Activated CD4-positive, alpha-beta T cell treated with anti-CD3 and anti-CD28 coated beads, Interleukin-2, amount 50 U/mL, for 48 hours (primary cell): ENCODE data around the gene CPNE6.

ENCODE experiments used
- DNase-seq, 2 experiments: peaks; one replicate each; pipeline ENCODE4 v3.0.0-alpha.2; 2020

The CPNE6 gene

DNA sequence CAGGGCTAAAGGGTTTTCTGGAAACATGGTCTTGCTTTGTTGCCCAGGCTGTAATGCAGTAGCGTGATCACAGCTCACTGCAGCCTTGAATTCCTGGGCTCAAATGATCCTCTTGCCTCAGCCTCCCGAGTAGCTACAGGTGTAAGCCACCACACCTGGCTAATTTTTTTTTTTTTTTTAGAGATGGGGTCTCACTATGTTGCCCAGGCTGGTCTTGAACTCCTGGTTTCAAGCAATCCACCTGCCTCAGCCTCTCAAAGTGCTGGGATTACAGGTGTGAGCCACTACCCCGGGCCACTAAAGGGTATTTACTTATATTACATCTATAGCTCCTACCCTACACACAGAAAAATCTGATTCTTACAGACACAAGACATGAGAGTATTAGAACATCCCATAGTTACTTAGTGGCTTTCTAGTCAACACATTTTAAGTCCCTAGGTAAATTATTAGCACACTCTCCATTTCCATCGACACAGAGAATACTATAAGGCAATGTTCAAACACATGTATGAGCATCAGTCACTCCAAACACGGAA, 37.0 kb downstream of the CPNE6 start:
- no peak for DNase-seq

DNA sequence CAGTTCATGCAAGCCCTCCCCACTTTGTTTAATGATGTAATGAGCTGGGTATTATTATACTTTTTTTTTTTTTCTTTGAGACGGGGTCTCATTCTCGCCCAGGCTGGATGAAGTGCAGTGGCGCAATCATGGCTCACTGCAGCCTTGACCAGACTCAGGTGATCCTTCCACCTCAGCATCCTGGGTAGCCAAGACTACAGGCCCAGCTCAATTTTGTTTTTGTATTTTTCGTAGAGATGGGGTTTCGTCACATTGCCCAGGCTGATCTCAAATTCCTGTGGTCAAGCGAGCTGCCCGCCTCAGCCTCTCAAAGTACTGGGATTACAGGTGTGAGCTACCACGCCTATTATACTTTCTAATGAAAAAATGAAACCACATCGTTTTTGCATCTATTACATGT, 38.7 kb downstream of the CPNE6 start:
- no peak for DNase-seq

DNA sequence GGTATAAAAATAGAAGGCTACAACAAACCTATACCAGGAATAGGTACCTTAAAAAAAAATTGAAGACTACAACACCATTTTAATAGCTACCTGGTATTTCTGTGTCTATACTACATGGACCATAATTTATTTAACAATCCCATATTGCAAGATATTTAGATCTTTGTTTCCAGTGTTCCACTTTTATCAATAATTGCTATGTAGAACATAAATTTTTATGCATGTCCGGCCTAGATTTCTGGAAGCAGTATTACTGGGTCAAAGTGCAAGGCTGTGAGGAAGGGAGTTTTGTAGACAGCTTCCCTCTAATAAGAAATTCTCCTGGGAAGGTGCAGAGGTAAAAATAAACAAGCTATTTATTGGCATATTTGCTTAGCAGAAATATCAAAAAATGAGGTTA, 39.2 kb downstream of the CPNE6 start:
- DNase-seq: no peak

DNA sequence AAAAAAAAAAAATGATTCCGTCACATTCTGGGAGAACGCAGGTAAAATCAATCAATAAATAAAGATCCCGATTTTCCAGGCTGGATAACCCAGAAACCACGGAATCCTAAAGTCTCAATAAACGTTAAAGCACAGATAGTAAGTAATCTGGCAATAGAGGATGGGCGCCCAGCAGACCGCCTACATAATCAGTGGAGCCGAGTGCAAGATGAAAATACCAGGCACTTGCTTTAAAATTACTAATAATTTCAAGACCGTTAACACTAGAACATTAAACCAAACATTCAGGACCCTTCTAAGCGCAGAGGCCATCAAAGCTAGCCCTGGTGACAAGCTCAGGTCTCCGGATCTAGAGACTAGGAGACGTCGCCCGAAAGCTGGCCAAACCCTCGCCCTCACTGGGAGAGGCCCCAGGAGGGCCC, 42.0 kb downstream of the CPNE6 start:
- DNase-seq: no peak

DNA sequence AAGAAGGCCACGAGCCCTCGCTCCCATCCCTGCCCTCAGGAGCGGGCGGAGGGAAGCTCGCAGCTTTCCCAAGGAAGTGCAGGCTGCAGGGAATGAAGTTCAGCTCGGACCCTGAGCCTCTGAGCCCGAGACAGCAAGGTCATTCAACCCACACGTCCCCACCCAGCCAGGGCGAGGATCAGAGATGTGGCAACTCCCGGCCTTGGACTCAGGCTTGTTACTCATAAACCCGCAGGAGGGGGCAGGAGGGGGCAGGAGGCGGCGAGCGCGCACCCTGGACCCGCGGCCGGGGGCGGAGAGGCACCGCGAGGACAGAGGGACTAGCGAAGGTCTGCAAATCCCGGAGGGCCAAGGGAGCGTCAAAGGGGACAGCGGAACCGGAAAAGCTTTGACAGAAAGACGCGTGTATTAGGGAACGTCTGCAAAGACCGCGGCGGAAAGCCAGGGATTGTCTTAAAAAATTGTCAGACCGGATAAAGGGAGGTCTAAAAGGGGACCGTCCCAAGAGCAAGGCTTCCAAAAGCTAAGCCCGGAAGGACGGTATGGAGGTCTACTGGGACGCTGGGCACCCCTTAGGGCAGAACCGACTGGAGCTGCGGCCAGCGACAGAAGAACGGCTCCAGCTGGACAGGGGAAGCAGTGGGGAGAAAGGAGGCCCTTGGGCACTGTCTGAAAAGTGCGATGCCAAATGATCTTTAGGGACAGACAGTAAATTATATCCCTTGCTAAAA, 42.6 kb downstream of the CPNE6 start:
- DNase-seq: peak; percentile 80 to 87

DNA sequence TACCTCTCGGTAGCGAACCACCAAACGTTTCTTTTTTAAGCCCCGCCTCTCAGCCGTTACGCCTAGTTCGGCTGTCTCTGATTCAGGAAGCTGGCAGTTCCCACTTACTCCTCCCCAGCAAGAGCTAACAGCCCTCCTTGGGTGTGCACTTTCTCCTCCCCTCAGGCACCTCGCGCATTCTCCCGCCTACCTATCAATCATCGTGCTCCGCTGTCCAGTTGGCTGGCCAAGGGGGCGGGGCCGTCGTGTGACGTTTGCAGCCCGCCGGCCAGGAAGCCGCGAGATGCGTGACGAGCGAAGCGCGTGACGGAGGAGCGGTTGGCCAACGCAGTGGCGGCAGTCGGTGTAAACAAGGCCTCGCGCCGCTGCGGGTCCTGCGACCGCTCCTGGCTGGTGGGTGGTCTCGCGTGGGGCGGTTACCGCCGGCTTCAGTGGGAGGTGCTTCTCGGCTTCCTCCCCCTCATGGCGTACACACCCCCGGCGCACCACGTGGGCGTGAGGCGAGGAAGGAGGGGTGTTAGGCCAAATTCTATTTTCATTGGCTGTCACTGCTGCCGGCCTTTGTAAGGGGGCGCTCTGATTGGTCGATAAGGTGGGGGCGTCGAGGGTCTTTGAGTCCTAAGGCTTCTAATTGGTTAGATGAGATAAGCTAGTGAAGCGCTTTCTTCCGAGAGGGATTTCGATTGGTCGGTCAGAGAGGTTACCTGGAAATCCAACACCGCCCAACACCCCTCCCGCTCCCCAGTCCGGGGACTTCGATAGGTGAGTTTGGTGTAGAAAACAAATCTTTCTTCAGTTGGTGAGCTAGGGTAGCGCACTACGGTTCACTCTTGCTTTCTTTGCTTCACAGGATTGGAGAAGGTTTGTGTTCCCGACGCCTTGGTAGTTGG, 43.4 kb downstream of the CPNE6 start, which contains the start of the genes DCAF11 and NRL:
Gene DCAF11 (plus strand): TSS at position 246 of the 890 bp plus-strand sequence. CDS start 818 bp downstream, outside the sequence.
Gene NRL (minus strand): TSS at position 418 of the 890 bp plus-strand sequence. CDS start 32,101 bp downstream, outside the sequence.
- DNase-seq: peak; percentile 98

DNA sequence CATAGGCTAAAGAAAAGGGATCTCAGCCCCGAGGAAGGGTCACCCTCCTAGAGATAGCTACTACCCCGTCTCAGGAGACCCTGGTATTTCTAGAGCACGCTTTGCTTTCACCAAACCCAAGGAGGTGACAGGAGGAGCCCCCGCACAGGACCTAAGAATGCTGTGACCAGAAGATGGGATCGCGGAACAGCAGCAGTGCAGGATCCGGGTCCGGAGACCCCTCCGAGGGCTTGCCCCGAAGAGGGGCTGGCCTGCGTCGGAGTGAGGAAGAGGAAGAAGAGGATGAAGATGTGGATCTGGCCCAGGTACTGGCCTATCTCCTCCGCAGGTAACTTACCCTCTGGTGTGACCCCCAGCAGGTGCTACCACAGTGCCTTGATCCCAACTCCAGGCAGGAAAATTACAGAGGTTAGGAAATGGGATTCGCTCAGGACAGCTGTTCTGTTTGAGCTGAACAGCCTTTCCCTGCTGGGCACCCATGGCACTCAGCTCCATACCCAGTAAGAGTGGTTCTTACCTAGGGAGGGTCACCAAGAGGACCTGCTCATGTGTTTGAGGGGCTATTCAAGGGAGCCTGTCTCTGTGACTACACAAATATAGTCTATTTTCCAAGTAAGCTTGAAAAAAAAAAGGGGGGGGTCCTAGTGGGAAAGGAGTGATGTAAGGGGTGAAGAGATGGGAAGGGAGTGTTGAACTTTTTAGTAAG, 44.2 kb downstream of the CPNE6 start:
- DNase-seq: no peak

DNA sequence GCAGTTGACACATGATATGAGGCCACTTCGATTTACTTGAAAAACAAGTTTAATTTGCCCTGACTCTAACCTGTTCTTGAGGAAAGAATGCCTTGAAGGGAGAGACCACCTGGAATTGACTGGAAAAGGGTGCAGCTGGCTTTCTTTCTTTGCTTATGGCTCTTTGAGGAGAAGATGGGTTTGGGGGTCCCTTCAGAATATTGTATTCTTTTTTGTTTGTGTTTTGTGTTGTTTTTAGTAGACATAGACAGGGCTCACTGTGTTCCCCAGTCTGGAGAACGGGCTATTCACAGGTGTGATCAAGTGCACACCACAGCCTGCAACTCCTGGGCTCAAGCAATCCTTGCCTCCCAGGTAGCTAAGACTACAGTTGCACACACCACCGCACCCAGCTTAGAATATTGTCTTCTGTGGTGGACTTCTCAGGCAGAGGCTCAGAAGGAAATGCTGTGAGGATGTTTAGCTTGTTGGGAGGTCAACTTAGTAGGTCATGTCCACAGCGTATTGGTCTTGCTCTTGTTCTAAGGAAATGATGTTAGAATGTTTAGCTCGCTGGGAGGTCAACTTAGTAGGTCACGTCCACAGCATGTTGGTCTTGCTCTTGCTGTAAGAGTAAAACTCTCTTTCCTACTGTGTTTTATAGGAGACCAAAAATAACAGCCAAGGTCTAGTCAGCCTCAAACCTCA, 44.9 kb downstream of the CPNE6 start:
- DNase-seq: no peak

DNA sequence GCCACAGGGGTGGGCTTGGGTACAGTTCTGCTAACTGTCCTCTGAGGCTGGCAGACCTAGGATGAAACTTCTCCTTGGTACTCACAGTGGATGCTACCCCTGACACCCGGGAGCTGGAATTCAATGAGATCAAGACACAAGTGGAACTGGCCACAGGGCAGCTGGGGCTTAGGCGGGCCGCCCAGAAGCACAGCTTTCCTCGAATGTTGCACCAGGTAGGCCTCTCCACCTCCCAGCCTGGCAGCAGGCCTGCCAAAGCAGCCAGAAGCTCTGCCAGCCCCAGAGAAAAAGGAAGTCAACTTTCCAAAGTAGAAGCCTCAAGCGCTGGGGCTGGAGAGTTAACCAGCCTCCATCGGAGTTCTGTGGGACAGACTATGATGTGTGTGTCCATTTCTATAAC, 45.8 kb downstream of the CPNE6 start:
- no peak for DNase-seq

DNA sequence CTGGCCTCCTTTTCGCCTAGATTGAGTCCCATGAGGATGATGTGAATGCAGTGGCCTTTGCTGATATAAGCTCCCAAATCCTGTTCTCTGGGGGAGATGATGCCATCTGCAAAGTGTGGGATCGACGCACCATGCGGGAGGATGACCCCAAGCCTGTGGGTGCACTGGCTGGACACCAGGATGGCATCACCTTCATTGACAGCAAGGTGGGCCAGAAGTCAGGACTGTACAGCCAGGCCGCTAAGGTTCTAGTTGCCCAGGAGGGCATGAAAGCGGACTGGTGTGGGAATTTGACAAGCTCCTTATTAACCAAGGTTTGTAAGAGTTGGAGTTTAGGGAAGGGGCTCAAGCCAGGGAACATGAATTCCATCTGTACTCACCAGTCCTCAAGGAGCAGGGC, 48.3 kb downstream of the CPNE6 start:
- DNase-seq: no peak

DNA sequence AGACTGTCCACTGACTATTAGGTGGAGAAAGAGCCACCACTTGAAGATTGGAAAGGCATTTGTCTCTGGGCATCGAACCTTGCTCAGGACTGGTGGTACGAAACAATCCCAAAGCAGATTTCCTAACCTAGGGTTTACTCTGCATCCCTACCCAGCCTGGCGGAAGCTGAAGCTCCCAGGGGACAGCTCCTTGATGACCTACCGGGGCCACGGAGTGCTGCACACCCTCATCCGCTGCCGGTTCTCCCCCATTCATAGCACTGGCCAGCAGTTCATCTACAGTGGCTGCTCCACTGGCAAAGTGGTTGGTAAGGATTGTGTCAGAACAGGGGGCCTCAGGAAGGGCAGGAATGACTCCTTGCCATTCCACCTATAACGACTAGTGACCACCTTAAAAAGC, 49.8 kb downstream of the CPNE6 start:
- DNase-seq: no peak

DNA sequence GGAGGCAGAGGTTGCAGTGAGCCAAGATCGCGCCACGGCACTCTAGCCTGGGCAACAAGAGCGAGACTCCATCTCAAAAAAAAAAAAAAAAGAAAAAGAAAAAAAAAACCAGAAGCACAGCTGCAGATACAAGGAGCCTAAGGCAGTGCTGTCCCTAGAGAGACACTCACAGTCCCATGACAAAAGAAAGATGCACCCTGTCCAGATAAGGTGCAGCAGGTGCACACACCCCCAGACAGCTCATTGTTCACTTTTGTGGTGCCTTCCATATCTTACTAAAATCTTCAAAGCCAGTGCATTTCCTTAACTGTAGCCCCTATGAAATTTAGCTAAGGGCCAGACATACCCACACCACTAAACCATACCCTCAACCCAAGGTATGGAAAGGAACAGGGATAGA, 51.1 kb downstream of the CPNE6 start:
- no peak for DNase-seq

DNA sequence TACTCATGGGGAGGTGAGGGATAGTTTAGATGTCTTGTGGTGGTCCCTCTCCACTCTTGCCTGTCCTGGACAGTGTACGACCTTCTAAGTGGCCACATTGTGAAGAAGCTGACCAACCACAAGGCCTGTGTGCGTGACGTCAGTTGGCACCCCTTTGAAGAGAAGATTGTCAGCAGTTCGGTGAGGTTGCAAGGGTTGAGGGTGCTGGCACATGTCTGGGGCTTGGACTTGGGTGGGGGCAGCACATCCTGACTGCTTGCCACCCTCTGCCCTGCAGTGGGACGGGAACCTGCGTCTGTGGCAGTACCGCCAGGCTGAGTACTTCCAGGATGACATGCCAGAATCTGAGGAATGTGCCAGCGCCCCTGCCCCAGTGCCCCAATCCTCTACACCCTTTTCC, 51.5 kb downstream of the CPNE6 start:
- DNase-seq: no peak

DNA sequence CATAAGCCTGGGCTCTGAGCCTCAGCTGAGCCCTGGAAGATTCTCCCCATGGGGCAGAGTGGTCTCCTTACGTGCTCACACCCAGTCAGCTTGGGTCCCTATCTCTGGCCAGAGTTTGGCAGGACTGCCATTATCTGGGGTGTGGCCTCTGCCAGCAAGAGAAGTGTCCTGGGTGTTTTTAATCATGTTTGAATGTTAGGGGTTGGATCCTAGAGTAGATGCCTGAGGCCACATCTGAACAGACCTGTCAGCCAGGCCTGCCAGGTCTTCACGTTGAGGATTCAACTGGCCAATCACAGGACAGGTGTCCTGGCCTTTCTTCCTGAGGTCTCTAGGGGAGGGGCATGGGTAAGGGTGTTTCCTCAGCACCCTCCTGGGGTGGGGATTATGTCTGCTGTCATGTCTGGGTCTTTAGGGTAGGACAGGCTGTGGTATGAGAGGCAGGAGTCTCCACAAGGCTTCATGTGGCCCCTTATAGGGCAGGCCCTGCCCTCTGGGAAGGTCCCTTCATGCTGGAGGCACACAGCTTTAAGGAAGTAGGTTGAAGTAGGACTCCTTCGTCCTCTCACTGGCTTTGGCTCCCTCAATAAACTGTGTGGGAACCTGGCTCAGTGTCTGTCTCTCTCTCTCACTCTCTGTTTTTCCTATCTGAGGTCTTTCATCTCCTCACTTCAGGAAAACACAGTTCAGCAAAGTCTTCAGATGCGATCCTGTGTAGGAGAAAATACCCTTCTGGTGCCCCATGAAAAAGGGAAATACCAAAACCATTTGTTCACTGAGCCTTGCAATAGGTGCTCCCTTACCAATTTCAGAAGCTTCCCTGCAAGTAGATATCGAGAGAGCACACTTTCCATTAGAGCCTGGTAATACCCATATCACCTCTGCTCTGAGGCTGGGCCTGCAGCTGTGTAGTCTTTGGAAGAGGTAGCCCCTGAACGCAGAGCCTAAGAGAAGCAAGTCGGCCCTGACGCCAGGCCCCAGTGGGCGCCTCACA, 52.4 kb downstream of the CPNE6 start:
- no peak for DNase-seq

DNA sequence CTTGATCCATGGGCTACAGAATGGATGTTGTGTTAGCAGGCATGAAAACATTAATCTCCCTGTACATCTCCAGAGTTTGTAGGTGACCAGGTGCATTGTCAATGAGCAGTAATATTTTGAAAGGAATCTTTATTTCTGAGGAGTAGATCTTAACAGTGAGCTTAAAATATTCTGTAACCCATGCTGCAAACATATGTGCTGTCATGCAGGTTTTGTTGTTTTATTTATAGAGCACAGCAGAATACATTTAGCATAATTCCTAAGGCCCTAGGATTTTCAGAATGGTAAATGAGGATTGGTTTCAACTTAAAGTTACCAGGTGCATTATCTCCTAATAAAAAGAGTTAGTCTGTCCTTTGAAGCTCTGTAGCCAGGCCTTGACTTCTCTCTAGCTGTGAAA, 55.6 kb downstream of the CPNE6 start:
- no peak for DNase-seq

DNA sequence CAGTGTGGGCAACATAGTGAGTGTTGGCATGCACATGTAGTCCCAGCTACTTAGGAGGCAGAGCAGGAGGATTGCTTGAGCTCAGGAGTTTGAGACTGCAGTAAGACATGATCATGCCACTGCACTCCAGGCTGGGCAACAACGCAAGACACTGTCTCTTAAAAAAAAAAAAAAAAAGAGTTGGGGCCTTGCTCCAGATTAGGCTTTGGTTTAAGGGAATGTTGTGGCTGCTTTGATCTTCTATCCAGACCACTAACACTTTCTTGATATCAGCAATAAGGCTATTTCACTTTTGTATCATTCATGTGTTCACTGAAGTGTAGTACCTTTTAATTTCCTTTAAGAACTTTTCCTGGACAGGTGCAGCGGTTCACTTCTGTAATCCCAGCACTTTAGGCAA, 56.3 kb downstream of the CPNE6 start:
- DNase-seq: no peak
